Smooth muscle cell (in vitro differentiated cells): Measurements from ENCODE around the gene USH1C. TPM values are rescaled to one million over a fixed set of nuclear protein-coding genes. Genes with fewer than 3 reads are reported as not detected.

Experiments
- DNase-seq: peaks from one replicate; lab custom pipeline; 2025; ENCODE audit not compliant: unreplicated experiment; lab: John Stamatoyannopoulos, UW
- H2AFZ ChIP-seq: fragments of 200-600 bp; sonication (generic); 2 replicates; pipeline ENCODE4 v1.6.0; 2016; ENCODE audit warnings: antibody characterized with exemption, low read depth, mild to moderate bottlenecking
- H3F3A ChIP-seq: fragments of 200-600 bp; sonication (generic); 2 replicates; pipeline ENCODE4 v1.6.0; 2017; ENCODE audit warnings: antibody characterized with exemption, low read depth
- H3K27ac ChIP-seq: fragments of 200-600 bp; sonication (generic); 2 replicates; pipeline ENCODE4 v1.5.1; 2016; ENCODE audit warnings: low read depth, mild to moderate bottlenecking
- H3K27me3 ChIP-seq: fragments of 200-600 bp; sonication (generic); 2 replicates; pipeline ENCODE4 v1.6.1; 2016; ENCODE audit warnings: low read depth, mild to moderate bottlenecking
- H3K36me3 ChIP-seq: fragments of 200-600 bp; sonication (generic); 2 replicates; pipeline ENCODE4 v1.5.1; 2016; ENCODE audit warnings: low read depth
- H3K4me1 ChIP-seq: fragments of 200-600 bp; sonication (generic); 2 replicates; pipeline ENCODE4 v1.5.1; 2016; ENCODE audit warnings: low read depth
- H3K4me2 ChIP-seq: fragments of 200-600 bp; sonication (generic); 2 replicates; pipeline ENCODE4 v1.6.0; 2016; ENCODE audit warnings: mild to moderate bottlenecking
- H3K4me3 ChIP-seq: fragments of 200-600 bp; sonication (generic); 2 replicates; pipeline ENCODE4 v1.5.1; 2016; ENCODE audit warnings: mild to moderate bottlenecking
- H3K79me2 ChIP-seq: fragments of 200-600 bp; sonication (generic); 2 replicates; pipeline ENCODE4 v1.6.0; 2016; ENCODE audit warnings: low read depth, mild to moderate bottlenecking
- H3K9ac ChIP-seq: fragments of 200-600 bp; sonication (generic); 2 replicates; pipeline ENCODE4 v1.6.0; 2016; ENCODE audit warnings: low read depth
- H3K9me3 ChIP-seq: fragments of 200-600 bp; sonication (generic); replicated peaks from 2 replicates; pipeline ENCODE4 v1.5.1; 2016; ENCODE audit warnings: low read depth
- H4K20me1 ChIP-seq: fragments of 200-600 bp; sonication (generic); 2 replicates; pipeline ENCODE4 v1.6.0; 2016; ENCODE audit warnings: low read depth
- WGBS: methylation state at CpG from one replicate; pipeline ENCODE4 v1.1.7; 2016; ENCODE audit warnings: low lambda C conversion rate; 5-methylcytosine and 5-hydroxymethylcytosine counted together
- polyA plus RNA-seq: library from polyadenylated mRNA; unstranded; fragments of >200 nt; fragmentation: Nextera tagmentation; extraction: Ambion mirVana; gene quantifications from 2 replicates; pipeline ENCODE4 v1.2.1, GENCODE V29; 2016
- total RNA-seq: library from RNA; depleted of rRNA; stranded (reverse); fragments of >200 nt; gene quantifications from 2 replicates; pipeline ENCODE4 v1.2.3, GENCODE V29; 2014
- TF ChIP-seq, protein P1 (sequence below): fragments of 200-600 bp; sonication (generic); IDR thresholded peaks from 2 replicates; pipeline ENCODE4 v1.5.1; 2017; ENCODE audit warnings: borderline replicate concordance, mild to moderate bottlenecking, antibody characterized with exemption; ENCODE audit not compliant: insufficient read depth, poor library complexity, severe bottlenecking

USH1C gene
- total and polyA plus RNA-seq, 2 experiments from 2014 or later = not detected

DNA sequence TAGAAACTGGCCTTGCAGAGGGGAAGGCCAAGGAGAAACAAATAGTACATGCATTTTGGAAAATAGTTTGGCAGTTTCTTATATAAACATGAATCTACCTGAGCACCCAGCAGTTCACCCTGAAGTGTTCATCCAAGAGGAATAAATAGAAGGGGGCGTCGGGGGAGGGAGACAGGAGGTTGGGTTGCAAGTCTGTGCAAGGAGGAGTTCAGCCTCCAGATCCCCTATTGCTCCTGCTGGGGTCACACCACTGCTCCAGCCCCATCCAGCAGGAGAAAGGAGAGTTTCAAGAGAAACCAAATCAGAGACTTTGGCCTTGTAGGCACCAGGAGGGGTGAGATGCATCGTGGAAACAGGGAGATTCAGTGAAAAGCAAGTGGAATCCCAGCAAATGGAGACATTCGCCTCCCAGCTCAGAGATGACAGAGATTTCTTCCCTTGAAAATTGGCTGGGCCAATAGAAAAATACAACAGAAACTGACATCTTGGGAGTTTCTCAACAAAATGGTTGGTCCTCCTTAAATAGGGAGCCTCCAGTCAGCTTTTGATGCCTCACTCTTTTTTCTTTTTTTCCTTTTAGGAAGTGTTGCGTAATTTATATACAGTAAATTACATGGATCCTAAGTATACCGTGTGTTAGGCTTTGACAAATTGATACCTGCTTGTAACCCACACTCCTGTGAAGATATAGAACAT lies 37.0 kb upstream of the USH1C start:
- no peak overlapping the region for H3K27ac ChIP-seq
- H3K4me1 ChIP-seq = no peaks in the 10 kb centered on the region
- H3K79me2 ChIP-seq = no peaks in the 10 kb centered on the region
- H3K4me2 ChIP-seq = no peak overlapping the region
- no peaks in the 10 kb centered on the region for H3K9me3 ChIP-seq
- no peaks in the 10 kb centered on the region for H3K36me3 ChIP-seq
- TF ChIP-seq, protein P1, sequence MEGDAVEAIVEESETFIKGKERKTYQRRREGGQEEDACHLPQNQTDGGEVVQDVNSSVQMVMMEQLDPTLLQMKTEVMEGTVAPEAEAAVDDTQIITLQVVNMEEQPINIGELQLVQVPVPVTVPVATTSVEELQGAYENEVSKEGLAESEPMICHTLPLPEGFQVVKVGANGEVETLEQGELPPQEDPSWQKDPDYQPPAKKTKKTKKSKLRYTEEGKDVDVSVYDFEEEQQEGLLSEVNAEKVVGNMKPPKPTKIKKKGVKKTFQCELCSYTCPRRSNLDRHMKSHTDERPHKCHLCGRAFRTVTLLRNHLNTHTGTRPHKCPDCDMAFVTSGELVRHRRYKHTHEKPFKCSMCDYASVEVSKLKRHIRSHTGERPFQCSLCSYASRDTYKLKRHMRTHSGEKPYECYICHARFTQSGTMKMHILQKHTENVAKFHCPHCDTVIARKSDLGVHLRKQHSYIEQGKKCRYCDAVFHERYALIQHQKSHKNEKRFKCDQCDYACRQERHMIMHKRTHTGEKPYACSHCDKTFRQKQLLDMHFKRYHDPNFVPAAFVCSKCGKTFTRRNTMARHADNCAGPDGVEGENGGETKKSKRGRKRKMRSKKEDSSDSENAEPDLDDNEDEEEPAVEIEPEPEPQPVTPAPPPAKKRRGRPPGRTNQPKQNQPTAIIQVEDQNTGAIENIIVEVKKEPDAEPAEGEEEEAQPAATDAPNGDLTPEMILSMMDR = no peak
- no peak overlapping the region for H3K4me3 ChIP-seq
- no peak overlapping the region for H2AFZ ChIP-seq
- H4K20me1 ChIP-seq = no peaks in the 10 kb centered on the region
- H3F3A ChIP-seq = no peaks in the 10 kb centered on the region
- peaks cover 23% of the 10 kb centered on the region for H3K27me3 ChIP-seq
- no peak overlapping the region for H3K9ac ChIP-seq
- no peak for DNase-seq
- WGBS = 87% methylated on average over 6 of the region's 6 CpGs

DNA sequence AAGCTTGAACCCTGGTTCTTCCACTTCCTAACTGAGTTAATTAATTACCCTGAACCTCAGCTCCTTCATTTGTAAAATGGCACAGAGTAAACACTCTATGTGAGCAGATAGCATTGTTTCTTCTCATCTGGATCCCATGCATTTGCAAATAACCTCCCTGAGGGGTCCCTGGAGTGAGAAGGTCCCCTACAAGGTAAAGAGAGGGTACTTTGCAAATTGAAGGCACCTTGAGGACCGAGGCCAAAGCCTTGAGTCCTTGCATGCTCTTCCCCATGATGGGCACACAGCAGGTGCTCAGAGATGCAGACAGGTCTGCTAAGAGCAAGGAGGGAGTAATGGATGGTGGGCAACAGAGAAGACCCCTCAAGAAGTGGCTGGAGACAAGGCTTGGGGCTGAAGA lies 36.1 kb upstream of the USH1C start:
- 62% methylated on average over 1 of the region's 1 CpG for WGBS
- H2AFZ ChIP-seq = no peak overlapping the region
- TF ChIP-seq, protein P1 = no peak
- H3K79me2 ChIP-seq = no peaks in the 10 kb centered on the region
- no peaks in the 10 kb centered on the region for H3F3A ChIP-seq
- no peaks in the 10 kb centered on the region for H3K9me3 ChIP-seq
- no peaks in the 10 kb centered on the region for H3K4me1 ChIP-seq
- no peak overlapping the region for H3K4me2 ChIP-seq
- H4K20me1 ChIP-seq = no peaks in the 10 kb centered on the region
- H3K36me3 ChIP-seq = no peaks in the 10 kb centered on the region
- no peak overlapping the region for H3K27ac ChIP-seq
- H3K4me3 ChIP-seq = no peak overlapping the region
- no peak for DNase-seq
- H3K27me3 ChIP-seq = peaks cover 16% of the 10 kb centered on the region
- no peak overlapping the region for H3K9ac ChIP-seq

DNA sequence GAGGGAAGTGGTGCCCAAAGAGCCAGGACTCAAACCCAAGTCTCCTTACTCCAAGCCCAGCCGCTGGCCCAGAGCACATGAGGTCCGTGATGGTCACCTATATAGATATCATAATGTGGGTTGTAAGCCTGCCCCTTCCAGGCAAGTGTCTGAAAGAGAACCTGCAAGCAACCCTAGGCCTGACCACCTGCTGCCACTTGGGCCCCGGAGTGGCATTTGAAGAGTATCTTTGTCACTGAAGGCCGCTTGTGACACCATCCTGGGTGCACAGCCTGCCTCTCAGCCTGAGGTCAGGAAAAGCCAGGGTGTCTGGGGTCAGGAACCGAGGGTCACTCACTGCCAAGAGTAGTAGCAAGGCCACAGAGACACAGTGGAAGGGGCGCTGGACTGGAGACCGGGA lies 35.2 kb upstream of the USH1C start:
- TF ChIP-seq, protein P1 = no peak
- H3K4me2 ChIP-seq = no peak overlapping the region
- 91% methylated on average over 7 of the region's 7 CpGs for WGBS
- H4K20me1 ChIP-seq = no peaks in the 10 kb centered on the region
- DNase-seq = no peak
- H2AFZ ChIP-seq = no peak overlapping the region
- no peaks in the 10 kb centered on the region for H3K9me3 ChIP-seq
- H3K9ac ChIP-seq = no peak overlapping the region
- H3K27ac ChIP-seq = no peak overlapping the region
- H3K4me1 ChIP-seq = no peaks in the 10 kb centered on the region
- H3K36me3 ChIP-seq = no peaks in the 10 kb centered on the region
- no peaks in the 10 kb centered on the region for H3K79me2 ChIP-seq
- H3K27me3 ChIP-seq = peaks cover 8% of the 10 kb centered on the region
- H3F3A ChIP-seq = no peaks in the 10 kb centered on the region
- H3K4me3 ChIP-seq = no peak overlapping the region

DNA sequence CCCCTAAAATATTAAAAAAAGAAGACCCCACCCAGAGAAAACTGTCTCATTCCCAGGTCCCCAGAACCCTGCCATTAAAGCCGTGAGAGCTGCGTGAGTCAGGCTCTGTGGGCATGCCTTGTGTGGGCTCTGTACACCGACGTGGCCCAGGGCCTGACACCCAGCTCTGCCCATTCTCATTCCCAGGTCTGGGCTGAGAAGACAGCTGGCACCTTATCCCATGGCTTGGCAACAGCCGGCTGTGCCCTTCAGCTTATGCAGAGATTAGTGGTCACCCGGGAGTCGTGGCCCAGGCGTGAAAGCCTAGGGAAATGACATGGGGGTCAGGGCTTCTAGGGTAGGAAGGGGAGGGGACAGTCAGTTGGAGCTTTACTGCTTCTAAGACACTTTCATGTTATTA lies 34.7 kb upstream of the USH1C start:
- TF ChIP-seq, protein P1 = no peak
- Histone ChIP-seq H3K4me1 (no peaks in the 10 kb centered on the region), H2AFZ (no peak overlapping the region), H3F3A (no peaks in the 10 kb centered on the region), H4K20me1 (no peaks in the 10 kb centered on the region), H3K27me3 (peaks cover 8% of the 10 kb centered on the region), H3K9me3 (no peaks in the 10 kb centered on the region), H3K79me2 (no peaks in the 10 kb centered on the region), H3K9ac (no peak overlapping the region), H3K27ac (no peak overlapping the region), H3K4me2 (no peak overlapping the region), H3K4me3 (no peak overlapping the region), H3K36me3 (no peaks in the 10 kb centered on the region)
- 89% methylated on average over 8 of the region's 8 CpGs for WGBS
- no peak for DNase-seq
